Hepatocyte (in vitro differentiated cells): Measurements from ENCODE around the gene HES3. TPM values are rescaled to one million over a fixed set of nuclear protein-coding genes. Genes with fewer than 3 reads are reported as not detected.

Source experiments
- DNase-seq: peaks from one replicate; pipeline ENCODE4 v3.0.0-alpha.2; 2016; ENCODE audit warnings: low spot score
- H2AFZ ChIP-seq: fragments of 200-600 bp; sonication (generic); 2 replicates; pipeline ENCODE4 v1.6.0; 2016; ENCODE audit warnings: antibody characterized with exemption, mild to moderate bottlenecking
- H3K27ac ChIP-seq: fragments of 200-600 bp; sonication (generic); 2 replicates; pipeline ENCODE4 v1.5.1; 2016; ENCODE audit warnings: mild to moderate bottlenecking
- H3K27me3 ChIP-seq: fragments of 200-600 bp; sonication (generic); 2 replicates; pipeline ENCODE4 v1.6.1; 2016
- H3K36me3 ChIP-seq: fragments of 200-600 bp; sonication (generic); replicated peaks from 2 replicates; pipeline ENCODE4 v1.5.1; 2016; ENCODE audit warnings: low read depth; ENCODE audit not compliant: insufficient read depth
- H3K4me1 ChIP-seq: fragments of 200-600 bp; sonication (generic); 2 replicates; pipeline ENCODE4 v1.5.1; 2016; ENCODE audit warnings: mild to moderate bottlenecking, moderate library complexity; ENCODE audit not compliant: insufficient read depth
- H3K4me2 ChIP-seq: fragments of 200-600 bp; sonication (generic); 2 replicates; pipeline ENCODE4 v1.6.0; 2016
- H3K4me3 ChIP-seq: fragments of 200-600 bp; sonication (generic); 2 replicates; pipeline ENCODE4 v1.5.1; 2016; ENCODE audit warnings: mild to moderate bottlenecking
- H3K79me2 ChIP-seq: fragments of 200-600 bp; sonication (generic); 2 replicates; pipeline ENCODE4 v1.6.0; 2017; ENCODE audit warnings: mild to moderate bottlenecking
- H3K9me2 ChIP-seq: fragments of 200-600 bp; sonication (generic); replicated peaks from 2 replicates; pipeline ENCODE4 v1.6.0; 2017; ENCODE audit warnings: mild to moderate bottlenecking; ENCODE audit not compliant: insufficient read depth
- H3K9me3 ChIP-seq: fragments of 200-600 bp; sonication (generic); 2 replicates; pipeline ENCODE4 v1.5.1; 2016; ENCODE audit warnings: low read depth, mild to moderate bottlenecking
- H4K20me1 ChIP-seq: fragments of 200-600 bp; sonication (generic); 2 replicates; pipeline ENCODE4 v1.6.0; 2016; ENCODE audit warnings: mild to moderate bottlenecking; ENCODE audit not compliant: insufficient read depth, poor library complexity, severe bottlenecking
- CTCF ChIP-seq: fragments of 200-600 bp; sonication (generic); IDR thresholded peaks from 2 replicates; pipeline ENCODE4 v1.5.1; 2016; ENCODE audit warnings: antibody characterized with exemption, mild to moderate bottlenecking; ENCODE audit not compliant: poor library complexity
- EZH2 ChIP-seq: fragments of 200-600 bp; sonication (generic); IDR thresholded peaks from 2 replicates; pipeline ENCODE4 v1.6.1; 2016; ENCODE audit warnings: antibody characterized with exemption, mild to moderate bottlenecking, borderline replicate concordance
- EZH2phosphoT487 ChIP-seq: fragments of 200-600 bp; sonication (generic); IDR thresholded peaks from one replicate; pipeline ENCODE4 v1.6.1; 2018; ENCODE audit warnings: antibody characterized with exemption, mild to moderate bottlenecking, low read depth, moderate library complexity; ENCODE audit not compliant: unreplicated experiment, severe bottlenecking
- WGBS: methylation state at CpG from one replicate; pipeline ENCODE4 v1.1.6; 2016; ENCODE audit warnings: low lambda C conversion rate; ENCODE audit errors: missing lambda C conversion rate; 5-methylcytosine and 5-hydroxymethylcytosine counted together
- polyA plus RNA-seq: library from polyadenylated mRNA; unstranded; fragments of >200 nt; fragmentation: Nextera tagmentation; extraction: Ambion mirVana; gene quantifications from 2 replicates; pipeline ENCODE4 v1.2.1, GENCODE V29; 2016
- total RNA-seq: library from RNA; depleted of rRNA; stranded (reverse); fragments of >200 nt; gene quantifications from 2 replicates; pipeline ENCODE4 v1.2.3, GENCODE V29; 2014

The HES3 gene
- total and polyA plus RNA-seq, 2 experiments from 2014 or later = not detected

DNA sequence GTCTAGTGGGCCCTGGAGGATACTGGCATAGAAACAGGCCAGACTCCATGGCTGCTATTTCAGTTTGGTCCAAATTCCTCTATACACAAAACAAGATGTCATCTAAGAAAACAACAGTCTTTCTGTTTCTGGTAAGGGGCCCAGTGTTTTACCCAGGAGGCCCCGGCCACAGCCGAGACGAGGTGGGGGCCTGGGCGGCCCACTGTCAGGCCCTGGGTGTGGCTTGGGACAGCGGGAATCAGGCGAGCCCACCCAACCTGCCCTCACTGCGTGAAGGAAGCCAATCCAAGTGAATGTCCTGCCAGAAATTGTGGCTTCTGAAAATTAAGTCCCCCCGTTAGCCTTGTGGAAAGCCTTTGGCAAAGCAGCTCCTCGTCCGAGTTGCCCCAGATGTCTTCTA is 48.1 kb downstream of the HES3 start:
- H3K36me3 ChIP-seq = no peaks in the 10 kb centered on the region
- H3K27ac ChIP-seq = no peak overlapping the region
- peaks cover 7% of the 10 kb centered on the region for H3K4me1 ChIP-seq
- H4K20me1 ChIP-seq = no peaks in the 10 kb centered on the region
- no peak overlapping the region for H2AFZ ChIP-seq
- H3K4me2 ChIP-seq = no peak overlapping the region
- DNase-seq = no peak
- no peaks in the 10 kb centered on the region for H3K9me2 ChIP-seq
- TF ChIP-seq CTCF (no peak), EZH2 (no peak), EZH2phosphoT487 (no peak)
- no peak overlapping the region for H3K4me3 ChIP-seq
- no peaks in the 10 kb centered on the region for H3K79me2 ChIP-seq
- no peaks in the 10 kb centered on the region for H3K27me3 ChIP-seq
- WGBS = 86% methylated on average over 10 of the region's 10 CpGs
- no peaks in the 10 kb centered on the region for H3K9me3 ChIP-seq

GRCh38 chr1:6294080-6294889 is 50.3 kb downstream of the HES3 start:
- H3K27me3 ChIP-seq = no peaks in the 10 kb centered on the region
- no peak overlapping the region for H2AFZ ChIP-seq
- H3K4me2 ChIP-seq = no peak overlapping the region
- no peak for TF ChIP-seq EZH2
- H3K36me3 ChIP-seq = no peaks in the 10 kb centered on the region
- no peak overlapping the region for H3K27ac ChIP-seq
- H4K20me1 ChIP-seq = no peaks in the 10 kb centered on the region
- DNase-seq = no peak
- WGBS = 94% methylated on average over 14 of the region's 14 CpGs
- H3K9me3 ChIP-seq = no peaks in the 10 kb centered on the region
- no peaks in the 10 kb centered on the region for H3K4me1 ChIP-seq
- H3K9me2 ChIP-seq = no peaks in the 10 kb centered on the region
- H3K79me2 ChIP-seq = no peaks in the 10 kb centered on the region
- no peak overlapping the region for H3K4me3 ChIP-seq

DNA sequence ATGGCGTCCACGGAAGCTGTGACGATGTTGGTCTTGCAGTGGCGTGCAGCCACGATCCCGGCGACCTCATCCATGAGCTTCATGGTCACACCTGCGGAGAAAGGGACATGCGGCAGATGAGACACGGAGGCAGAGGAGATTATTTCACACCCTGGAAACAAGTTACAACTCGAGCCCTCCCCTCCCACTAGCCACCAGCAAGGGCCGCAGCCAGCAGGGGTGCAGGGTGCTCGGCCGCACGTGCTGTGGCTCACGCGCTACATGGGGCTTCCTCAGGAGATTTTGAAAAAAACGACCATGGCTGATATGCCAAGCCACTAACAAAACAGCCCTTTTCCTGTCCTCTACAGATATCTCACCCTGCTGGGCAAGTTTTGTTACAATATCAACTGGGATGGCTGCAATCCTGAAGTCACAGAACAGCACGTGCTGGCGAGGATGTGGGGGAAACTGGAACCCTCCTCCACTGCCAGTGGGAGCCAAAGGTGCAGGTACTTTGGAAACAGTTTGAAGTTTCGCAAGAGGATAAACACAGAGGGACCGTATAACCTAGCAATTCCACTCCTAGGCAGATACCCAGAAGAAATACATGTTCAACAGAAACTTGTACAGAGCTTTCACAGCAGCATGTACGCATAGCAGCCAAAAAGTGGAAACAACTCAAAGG is 51.0 kb downstream of the HES3 start:
- Histone ChIP-seq H3K36me3 (no peaks in the 10 kb centered on the region), H2AFZ (no peak overlapping the region), H3K9me2 (no peaks in the 10 kb centered on the region), H3K4me3 (no peak overlapping the region), H3K79me2 (no peaks in the 10 kb centered on the region), H3K4me1 (no peaks in the 10 kb centered on the region), H3K9me3 (no peaks in the 10 kb centered on the region), H3K4me2 (no peak overlapping the region), H4K20me1 (no peaks in the 10 kb centered on the region), H3K27me3 (no peaks in the 10 kb centered on the region), H3K27ac (no peak overlapping the region)
- DNase-seq = no peak
- WGBS = 92% methylated on average over 23 of the region's 23 CpGs
- TF ChIP-seq EZH2phosphoT487 (no peak), EZH2 (no peak), CTCF (no peak)

Other genes starting within 250 kb of the HES3 start
- 3.5 and 3.7 TPM in 2 replicates for gene KCNAB2, start 198.3 kb upstream of the HES3 start, total RNA-seq
- 3.1 and 7.4 TPM in 2 replicates for gene KCNAB2, start 198.3 kb upstream of the HES3 start, polyA plus RNA-seq
- 0.08 and 0.13 TPM in 2 replicates for gene CHD5, start 63.9 kb upstream of the HES3 start, total RNA-seq
- 0.18 TPM in 1 of 2 replicates, not detected in the other for gene CHD5, start 63.9 kb upstream of the HES3 start, polyA plus RNA-seq
- gene RPL22, start 44.6 kb upstream of the HES3 start, total RNA-seq = 168 and 188 TPM in 2 replicates
- gene RPL22, start 44.6 kb upstream of the HES3 start, polyA plus RNA-seq = 103 and 115 TPM in 2 replicates
- 14.7 and 29.3 TPM in 2 replicates for gene RNF207, start 38.1 kb upstream of the HES3 start, total RNA-seq
- 28.3 and 30.9 TPM in 2 replicates for gene RNF207, start 38.1 kb upstream of the HES3 start, polyA plus RNA-seq
- gene ICMT, start 8.2 kb upstream of the HES3 start, total RNA-seq = 60.1 and 62.4 TPM in 2 replicates
- gene ICMT, start 8.2 kb upstream of the HES3 start, polyA plus RNA-seq = 32.2 and 40.3 TPM in 2 replicates
- 6.9 and 9.1 TPM in 2 replicates for gene GPR153, start 16.9 kb downstream of the HES3 start, total RNA-seq
- 7.1 and 13.5 TPM in 2 replicates for gene GPR153, start 16.9 kb downstream of the HES3 start, polyA plus RNA-seq
- gene ACOT7, start 149.6 kb downstream of the HES3 start, total RNA-seq = 20.3 and 25.8 TPM in 2 replicates
- 38.1 and 39.9 TPM in 2 replicates for gene ACOT7, start 149.6 kb downstream of the HES3 start, polyA plus RNA-seq
- gene HES2, start 175.7 kb downstream of the HES3 start, total RNA-seq = 0.27 and 0.44 TPM in 2 replicates
- gene HES2, start 175.7 kb downstream of the HES3 start, polyA plus RNA-seq = 0.36 and 1.2 TPM in 2 replicates
- 21.4 and 31.1 TPM in 2 replicates for gene ESPN, start 180.6 kb downstream of the HES3 start, total RNA-seq
- 48.4 and 65.7 TPM in 2 replicates for gene ESPN, start 180.6 kb downstream of the HES3 start, polyA plus RNA-seq
- gene TNFRSF25, start 222.0 kb downstream of the HES3 start, total RNA-seq = 4.8 and 14.0 TPM in 2 replicates
- gene TNFRSF25, start 222.0 kb downstream of the HES3 start, polyA plus RNA-seq = 7.1 and 16.9 TPM in 2 replicates
- gene PLEKHG5, start 247.5 kb downstream of the HES3 start, total RNA-seq = 11.6 and 13.3 TPM in 2 replicates
- gene PLEKHG5, start 247.5 kb downstream of the HES3 start, polyA plus RNA-seq = 9.3 and 11.5 TPM in 2 replicates